Omental fat pad (tissue), 4 donors: ENCODE results near the gene SPATA4. TPM values are rescaled to one million over a fixed set of nuclear protein-coding genes. Genes with fewer than 3 reads are reported as not detected.

Source experiments
- ATAC-seq: fragments of 150-250 bp; one replicate; pipeline ENCODE4 v1.9.1; 2016; ENCODE audit warnings: mild to moderate bottlenecking, moderate library complexity; ENCODE audit not compliant: low FRiP score
- DNase-seq: peaks from one replicate; pipeline ENCODE4 v3.0.0-alpha.2; 2019; ENCODE audit warnings: low spot score
- total RNA-seq, 4 donors: library from RNA; depleted of rRNA; stranded (reverse); fragments of >200 nt; gene quantifications; one replicate each; pipeline ENCODE4 v1.1.0, GENCODE V29; 2016
- TF ChIP-seq, protein P1 (sequence below), 3 donors: fragments of 450-650 bp; IDR thresholded peaks; one replicate each; pipeline ENCODE4 v1.5.1; 2016 to 2017; ENCODE audit warnings: antibody characterized with exemption in 3 of 3, mild to moderate bottlenecking in 3 of 3, moderate library complexity in 2 of 3

SPATA4 gene
- total RNA-seq, 4 donors from 2014 or later, result not detected

DNA sequence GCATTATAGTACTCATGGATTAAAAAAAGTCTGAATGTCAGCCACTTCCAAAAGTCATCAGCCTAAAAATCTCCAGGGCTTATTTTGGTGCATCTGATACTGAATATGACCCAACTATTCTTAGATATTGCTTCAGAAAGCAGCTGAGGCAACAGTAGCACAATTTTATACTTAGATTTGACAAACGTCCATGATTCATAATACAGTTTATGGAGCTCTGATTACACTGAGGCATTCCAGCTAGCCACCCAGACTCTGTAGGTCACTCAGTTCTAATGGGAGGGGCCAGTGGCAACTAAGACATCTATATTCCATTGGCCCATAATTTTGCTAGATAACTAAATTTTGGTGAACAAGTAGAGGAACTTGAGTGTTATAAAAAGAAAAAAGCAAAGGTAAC, 10.3 kb downstream of the SPATA4 start:
- TF ChIP-seq, protein P1, sequence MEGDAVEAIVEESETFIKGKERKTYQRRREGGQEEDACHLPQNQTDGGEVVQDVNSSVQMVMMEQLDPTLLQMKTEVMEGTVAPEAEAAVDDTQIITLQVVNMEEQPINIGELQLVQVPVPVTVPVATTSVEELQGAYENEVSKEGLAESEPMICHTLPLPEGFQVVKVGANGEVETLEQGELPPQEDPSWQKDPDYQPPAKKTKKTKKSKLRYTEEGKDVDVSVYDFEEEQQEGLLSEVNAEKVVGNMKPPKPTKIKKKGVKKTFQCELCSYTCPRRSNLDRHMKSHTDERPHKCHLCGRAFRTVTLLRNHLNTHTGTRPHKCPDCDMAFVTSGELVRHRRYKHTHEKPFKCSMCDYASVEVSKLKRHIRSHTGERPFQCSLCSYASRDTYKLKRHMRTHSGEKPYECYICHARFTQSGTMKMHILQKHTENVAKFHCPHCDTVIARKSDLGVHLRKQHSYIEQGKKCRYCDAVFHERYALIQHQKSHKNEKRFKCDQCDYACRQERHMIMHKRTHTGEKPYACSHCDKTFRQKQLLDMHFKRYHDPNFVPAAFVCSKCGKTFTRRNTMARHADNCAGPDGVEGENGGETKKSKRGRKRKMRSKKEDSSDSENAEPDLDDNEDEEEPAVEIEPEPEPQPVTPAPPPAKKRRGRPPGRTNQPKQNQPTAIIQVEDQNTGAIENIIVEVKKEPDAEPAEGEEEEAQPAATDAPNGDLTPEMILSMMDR (IDR thresholded peaks at IDR 0.05), result no peak
- DNase-seq, result no peak
- ATAC-seq, result no peak

DNA sequence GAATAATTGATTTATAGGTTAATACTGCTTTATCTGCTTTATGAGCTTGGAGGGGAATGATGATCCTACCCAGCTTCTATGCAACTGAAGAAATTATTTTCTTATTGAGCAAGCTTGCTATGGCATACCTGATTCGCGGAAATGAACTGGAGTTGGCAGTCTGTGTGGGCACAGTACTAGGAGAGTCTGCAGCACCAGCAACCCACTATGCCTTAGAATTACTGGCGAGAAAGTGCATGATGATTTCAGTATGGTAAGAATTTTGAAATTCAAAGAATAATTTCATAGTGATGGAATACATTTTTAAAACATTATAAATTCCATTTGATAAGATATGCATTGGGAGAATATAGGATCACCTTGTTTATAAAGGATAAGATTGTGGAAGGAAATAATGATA, 32.3 kb downstream of the SPATA4 start:
- TF ChIP-seq, protein P1 (IDR thresholded peaks at IDR 0.05), result no peak
- no peak for ATAC-seq
- DNase-seq, result no peak

DNA sequence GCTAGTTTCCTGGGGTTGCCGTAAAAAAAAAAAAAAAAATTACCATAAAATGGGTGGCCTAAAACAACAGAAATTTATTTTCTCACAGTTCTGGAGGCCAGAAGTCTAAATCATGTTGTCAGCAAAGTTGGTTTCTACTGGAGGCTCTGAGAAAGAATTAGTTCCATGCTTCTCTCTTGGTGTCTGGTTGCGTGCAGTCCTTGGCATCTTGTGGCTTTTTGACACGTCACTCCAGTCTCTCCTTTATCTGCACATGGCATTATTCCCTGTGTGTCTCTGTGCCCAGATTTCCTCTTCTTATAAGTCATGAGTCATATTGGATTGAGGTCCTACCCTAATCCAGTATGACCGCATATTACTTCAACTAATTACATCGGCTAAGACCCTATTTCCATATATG, 38.7 kb downstream of the SPATA4 start:
- DNase-seq (no peak), ATAC-seq (no peak)
- TF ChIP-seq, protein P1 (IDR thresholded peaks at IDR 0.05), result no peak

DNA sequence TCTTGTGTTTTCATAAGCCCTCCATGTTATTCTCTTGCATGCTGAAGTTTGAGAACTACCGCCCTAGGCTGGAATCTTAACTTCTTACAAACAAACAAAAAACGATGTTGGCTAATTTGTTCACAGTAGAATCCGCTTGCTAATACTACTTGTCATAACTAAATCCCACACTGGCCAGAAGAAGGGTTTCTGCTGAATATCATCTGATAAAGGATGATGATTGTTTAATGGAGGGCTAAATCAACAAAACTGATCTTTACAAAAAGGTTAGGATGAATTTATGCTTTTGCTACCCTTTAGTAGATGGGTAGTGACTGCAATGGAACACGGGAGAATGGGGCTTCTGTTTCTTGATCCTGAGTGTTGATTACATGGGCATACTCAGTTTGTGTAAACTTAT, 42.3 kb downstream of the SPATA4 start:
- ATAC-seq, result no peak
- TF ChIP-seq, protein P1 (IDR thresholded peaks at IDR 0.05), result no peak

DNA sequence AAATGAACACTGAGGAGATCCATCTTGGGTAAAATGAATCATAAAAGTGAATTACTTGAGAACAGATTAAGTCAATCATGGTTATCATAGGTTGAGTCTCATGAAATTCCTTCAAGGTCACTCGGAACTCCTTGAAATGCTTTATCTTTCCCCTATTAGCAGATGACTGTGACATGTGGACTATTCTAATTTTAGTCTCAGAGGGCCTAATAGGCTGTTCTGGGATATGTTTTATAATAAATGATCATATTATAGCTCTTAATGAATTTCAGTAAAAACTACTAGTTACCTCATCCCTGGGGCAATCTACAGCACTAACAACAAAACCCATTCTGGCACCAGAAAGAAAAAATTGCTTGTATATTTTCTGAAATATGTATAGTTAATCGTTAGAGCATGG, 44.7 kb downstream of the SPATA4 start:
- DNase-seq, result no peak
- TF ChIP-seq, protein P1 (IDR thresholded peaks at IDR 0.05), result no peak
- no peak for ATAC-seq

More for the DNA sequence above, 42.3 kb downstream of the SPATA4 start:
- DNase-seq, result no peak

DNA sequence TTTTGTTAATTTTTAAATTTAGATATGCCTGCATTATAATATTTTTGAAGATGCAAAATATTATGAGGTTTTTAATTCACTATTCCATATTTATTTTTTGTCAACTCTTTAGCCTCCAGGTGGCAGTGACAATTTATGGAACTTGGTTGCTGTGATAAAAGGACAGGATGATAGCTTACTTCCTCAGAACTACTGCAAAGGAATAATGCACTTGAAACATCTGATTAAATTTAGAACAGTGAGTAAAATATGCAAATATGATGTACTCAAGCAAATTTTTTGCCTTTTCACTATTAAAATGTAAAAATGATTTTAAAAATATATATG, 45.1 kb downstream of the SPATA4 start:
- ATAC-seq, result no peak
- no peak for DNase-seq
- TF ChIP-seq, protein P1 (IDR thresholded peaks at IDR 0.05), result no peak

DNA sequence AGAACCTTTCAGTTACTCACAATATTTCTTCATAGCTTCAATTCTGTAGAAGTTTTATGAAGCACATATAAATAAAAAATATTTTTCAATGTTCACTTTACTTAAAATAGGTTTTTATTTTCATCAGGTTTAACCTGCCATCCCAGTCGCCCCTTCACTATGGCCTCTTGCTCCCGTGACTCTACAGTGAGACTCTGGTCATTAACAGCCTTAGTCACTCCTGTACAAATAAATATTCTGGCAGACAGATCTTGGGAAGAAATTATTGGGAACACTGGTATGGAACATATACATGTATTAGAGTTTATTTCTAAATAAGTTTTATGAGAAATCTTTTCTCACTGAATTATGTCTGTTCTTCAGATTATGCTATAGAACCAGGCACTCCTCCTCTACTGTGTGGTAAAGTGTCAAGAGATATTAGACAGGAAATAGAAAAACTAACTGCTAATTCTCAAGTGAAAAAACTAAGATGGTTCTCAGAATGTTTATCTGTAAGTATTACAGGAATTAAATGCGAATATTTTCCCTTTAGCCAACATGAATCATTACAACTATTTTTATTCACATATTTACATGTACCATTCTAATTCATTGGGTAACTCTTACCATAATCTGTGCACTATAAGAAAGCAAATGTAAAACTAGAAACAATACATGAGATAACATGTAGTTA, 45.6 kb downstream of the SPATA4 start:
- ATAC-seq (no peak), DNase-seq (no peak)
- TF ChIP-seq, protein P1 (IDR thresholded peaks at IDR 0.05), result no peak
